Activated T-cell treated with anti-CD3 and anti-CD28 coated beads for 4 hours (primary cell): Measurements from ENCODE around the gene SIGLEC11.
"Not testable (repeated sequence)": the region's sequence is repeated elsewhere in the genome, so short reads cannot be mapped to it uniquely, and the experiment has no call there.

Source experiments
- DNase-seq: peaks from one replicate; pipeline ENCODE4 v3.0.0-alpha.2; 2020

SIGLEC11 gene

DNA sequence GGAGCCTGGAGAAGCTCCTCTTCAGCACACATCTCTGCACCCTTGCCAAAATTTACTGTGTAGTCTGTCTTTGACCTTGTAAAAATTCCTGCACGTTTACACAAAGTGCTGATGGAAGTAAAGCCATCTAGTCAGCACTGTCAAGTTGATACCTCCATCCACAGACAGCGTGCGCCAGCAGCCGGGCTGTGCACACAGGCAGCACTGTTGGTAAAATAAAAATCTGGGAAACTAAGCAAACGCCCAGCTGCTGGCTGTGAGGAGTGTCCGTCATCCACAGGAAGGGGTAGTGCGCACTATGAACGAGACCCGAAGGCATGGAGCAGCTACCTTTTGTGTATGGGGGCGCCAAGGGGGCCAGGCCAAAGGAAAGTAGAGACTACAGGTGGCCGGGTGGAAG lies 17.4 kb upstream of the SIGLEC11 start:
- no peak for DNase-seq

GRCh38 chr19:49977881-49978280 lies 16.9 kb upstream of the SIGLEC11 start:
- DNase-seq = no peak

DNA sequence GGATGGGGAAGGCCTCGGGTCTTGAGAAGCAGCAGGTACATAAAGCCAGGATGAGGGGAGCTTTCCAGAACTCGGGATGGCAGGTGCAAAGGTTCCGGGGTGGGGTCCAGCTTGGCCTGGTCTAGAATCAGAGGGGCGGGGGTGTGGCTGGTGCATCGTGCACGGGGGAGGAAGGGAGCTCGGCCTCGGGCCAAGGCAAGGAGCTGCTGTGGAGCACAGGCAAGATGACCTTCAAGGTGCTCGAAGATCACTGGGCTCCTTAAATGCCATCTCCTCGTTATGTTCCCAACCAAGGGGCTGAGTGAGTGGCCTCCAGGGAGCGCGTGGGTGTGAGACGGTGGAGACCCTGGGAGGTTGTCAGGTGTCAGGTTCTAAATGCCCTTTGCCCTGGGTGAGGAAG lies 16.1 kb upstream of the SIGLEC11 start:
- no peak for DNase-seq

DNA sequence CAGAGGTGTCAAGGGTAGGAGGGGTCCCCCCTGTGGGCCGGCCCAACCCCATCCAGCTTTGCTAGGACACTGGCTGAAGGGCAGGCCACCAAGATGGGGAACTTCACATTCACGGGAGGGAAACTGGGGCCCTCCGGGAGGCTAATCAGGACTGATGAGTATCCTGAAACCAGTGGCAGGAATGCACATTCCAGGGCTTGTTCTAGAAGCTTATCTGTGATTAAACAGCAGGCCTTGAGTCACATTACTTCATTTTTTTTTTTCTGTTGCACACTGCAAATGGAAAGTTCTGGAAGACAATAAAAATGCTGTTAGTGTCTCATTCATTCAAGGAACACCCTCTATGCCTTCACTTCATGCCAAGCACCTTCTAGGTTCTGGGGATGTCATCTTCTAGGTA lies 15.5 kb upstream of the SIGLEC11 start:
- no peak for DNase-seq

DNA sequence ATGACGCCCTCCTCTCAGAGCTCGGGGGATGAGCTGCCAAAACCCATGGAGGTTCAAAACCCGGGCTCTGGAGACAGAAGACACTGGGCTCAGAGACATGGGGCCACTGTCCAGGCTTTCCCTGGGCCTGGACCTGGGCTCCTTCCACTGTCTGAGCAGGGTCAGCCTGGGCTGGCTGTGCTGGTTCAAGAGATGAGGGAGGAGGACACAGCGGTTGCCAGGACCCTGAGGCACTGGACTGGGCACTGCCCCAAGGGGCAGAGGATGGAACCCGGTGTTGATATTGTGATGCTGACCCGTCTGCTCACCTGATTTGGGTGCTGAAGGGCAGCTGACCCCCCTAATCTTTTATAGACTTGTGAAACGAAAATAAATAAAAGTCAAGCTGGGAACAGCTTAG lies 14.1 kb upstream of the SIGLEC11 start:
- DNase-seq = no peak

DNA sequence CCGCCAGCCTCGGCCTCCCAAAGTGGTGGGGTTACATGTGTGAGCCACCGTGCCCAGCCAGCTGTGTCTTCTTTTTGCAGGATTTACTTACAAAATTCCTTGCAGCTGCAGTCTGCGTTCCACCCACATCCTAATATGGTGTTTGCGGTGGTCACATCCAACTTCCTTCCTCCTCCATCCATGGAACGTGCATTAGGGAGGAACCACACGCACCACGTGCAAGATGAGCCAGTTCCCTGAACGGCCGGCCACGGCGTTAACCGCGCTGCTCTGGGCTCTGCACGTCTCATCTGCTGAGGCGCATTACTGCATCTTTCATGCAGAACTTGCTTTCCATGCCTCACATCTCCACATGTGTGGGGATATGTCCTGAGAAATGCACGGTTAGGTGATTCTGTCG lies 13.0 kb upstream of the SIGLEC11 start:
- DNase-seq = no peak

DNA sequence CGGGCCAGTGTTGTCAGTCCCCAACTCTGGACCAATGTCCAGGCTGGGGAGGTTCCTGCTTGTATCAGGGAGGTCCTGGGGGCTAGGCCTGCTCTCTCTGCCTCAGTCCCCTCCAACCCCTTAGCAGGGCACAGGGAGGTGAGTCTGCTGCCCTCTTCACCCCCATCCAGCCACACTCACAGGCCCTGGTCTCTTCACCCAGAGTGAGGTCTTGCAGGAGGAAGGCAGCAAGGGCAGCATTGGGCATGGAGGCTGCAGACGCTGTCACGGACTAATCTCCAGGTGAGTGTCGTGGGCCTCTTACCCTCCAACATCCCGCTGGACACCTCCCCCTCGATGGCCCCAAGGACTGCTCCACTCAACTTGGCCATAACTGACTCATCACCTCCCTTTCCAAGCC lies 11.9 kb upstream of the SIGLEC11 start:
- DNase-seq = no peak

GRCh38 chr19:49971991-49972411 lies 11.0 kb upstream of the SIGLEC11 start:
- DNase-seq = no peak

- DNase-seq = not testable (repeated sequence)
Observed at GRCh38 chr19:49969355-49969754, 8.4 kb upstream of the SIGLEC11 start.

DNA sequence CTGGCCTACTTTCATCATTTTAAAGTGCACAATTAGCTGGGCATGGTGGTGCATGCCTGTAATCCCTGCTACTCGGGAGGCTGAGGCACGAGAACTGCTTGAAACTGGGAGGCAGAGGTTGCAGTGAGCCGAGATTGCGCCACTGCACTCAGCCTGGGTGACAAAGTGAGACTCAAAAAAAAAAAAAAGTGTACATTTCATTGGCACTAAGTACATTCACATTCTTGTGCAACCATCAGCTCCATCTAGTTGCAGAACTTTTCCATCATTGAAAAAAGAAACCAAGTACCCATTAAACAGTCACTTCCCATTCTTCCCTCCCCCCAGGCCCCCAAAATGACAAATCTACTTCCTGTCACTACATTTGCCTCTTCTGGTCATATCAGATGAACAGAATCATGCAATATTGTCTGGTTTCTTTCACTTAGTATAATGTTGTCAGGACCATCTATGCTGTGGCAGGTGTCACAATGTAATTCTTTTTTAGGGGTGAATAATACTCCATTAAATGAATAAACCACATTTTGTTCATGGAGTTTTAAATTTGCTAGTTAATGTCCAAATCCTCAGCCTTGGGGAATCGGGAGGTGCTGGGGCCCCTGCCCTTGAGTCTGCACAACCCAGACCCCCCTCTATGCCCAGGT lies 7.4 kb upstream of the SIGLEC11 start:
- DNase-seq = no peak

- not testable (repeated sequence) for DNase-seq
Observed at GRCh38 chr19:49959892-49960291, 1.1 kb downstream of the SIGLEC11 start.

- not testable (repeated sequence) for DNase-seq
Observed at GRCh38 chr19:49958596-49958995, 2.4 kb downstream of the SIGLEC11 start.

DNA sequence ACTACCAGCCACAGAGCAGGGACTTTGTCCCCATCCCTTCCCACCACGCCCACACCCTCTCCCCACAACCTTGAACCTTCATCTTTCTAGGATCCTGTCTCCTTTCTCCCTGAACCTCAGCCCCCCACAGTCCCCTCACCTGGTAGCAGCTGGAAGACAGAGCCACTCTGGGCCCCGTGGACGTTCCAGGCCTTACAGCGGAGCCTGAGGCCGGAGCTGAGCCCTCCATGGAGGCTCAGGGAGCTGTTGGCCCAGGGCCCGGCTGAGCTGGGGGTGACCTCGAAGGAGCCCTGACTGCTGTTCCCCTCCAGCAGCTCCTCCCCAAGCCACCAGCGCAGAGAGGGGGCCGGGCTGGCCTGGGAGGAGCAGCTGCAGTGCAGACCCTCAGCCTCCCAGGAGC lies 2.8 kb downstream of the SIGLEC11 start:
- not testable (repeated sequence) for DNase-seq

GRCh38 chr19:49957262-49957915 lies 3.6 kb downstream of the SIGLEC11 start:
- DNase-seq = no peak

DNA sequence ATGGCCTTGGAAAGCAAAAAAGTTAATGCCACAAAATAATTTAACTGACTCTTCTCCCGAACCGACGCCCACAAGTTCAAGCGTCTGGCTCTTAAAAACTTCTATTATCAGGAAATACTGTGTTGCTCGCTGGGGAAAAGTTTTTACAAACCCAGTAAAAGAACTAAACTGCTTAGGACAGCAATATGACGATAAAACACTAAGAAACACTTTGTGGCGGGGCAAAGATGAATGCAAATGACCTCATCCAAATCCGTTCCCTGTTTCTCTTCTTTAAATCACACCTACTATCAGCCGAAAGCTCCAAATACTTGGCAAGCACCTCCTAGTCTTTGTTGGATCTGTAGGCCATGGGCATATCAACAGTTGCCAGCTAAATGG lies 4.9 kb downstream of the SIGLEC11 start:
- DNase-seq = no peak

GRCh38 chr19:49954933-49955332 lies 6.0 kb downstream of the SIGLEC11 start:
- DNase-seq = no peak

GRCh38 chr19:49954092-49954829 lies 6.7 kb downstream of the SIGLEC11 start:
- no peak for DNase-seq

DNA sequence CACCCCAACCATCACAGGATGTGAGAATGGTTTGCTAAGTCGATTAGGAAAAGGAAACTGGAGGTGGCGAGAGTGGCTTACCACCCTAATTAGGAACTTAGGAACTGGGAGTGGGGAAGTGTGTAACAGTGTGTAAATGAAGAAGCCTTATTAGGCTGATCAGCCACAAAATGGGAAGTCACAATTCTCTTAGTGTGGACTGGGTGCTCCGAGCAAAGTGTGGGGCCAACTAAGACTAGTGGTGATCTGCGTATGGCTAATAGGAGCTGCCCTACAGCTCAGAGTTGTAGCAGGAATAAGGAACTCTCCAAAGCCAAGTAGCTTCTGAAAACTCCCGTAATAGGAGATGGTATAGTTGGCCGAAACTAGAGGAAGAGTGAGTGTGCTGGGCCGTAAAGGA lies 7.6 kb downstream of the SIGLEC11 start:
- no peak for DNase-seq

GRCh38 chr19:49952906-49953305 lies 8.1 kb downstream of the SIGLEC11 start:
- no peak for DNase-seq

GRCh38 chr19:49952479-49952836 lies 8.5 kb downstream of the SIGLEC11 start:
- DNase-seq = no peak

DNA sequence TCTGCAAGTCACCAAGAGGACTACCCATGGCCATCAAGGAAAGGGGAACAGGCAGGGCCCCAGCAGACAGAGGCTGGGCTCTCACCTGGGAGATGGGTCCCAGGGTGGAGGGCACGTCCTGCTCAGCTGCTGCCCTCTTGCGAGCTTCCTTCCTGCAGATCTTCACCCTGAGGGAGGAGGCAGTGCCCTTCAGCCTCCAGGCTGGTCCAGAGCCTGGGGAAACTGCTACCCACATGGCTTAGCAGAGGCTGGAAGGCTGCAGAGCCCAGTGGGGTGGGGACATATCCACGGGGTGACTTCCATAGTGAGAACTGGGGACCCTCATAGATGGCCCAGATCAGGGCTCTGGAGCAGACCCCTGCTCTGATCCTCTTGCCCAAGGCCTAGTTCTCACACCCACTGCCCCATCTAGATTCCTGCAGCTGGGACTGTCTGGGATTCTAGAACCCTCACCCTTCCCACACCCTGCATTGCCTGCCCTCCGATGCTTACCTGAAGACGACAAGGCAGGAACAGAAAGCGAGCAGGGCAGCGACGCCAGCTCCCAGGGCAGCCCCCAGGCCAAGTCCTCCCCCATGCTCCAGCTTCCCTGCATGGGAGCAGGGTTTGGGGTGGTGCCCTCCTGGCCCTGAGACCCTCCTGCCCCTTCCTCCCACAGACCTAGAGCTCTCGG lies 9.0 kb downstream of the SIGLEC11 start:
- DNase-seq = no peak

- DNase-seq = no peak
Observed at GRCh38 chr19:49950956-49951526, 9.9 kb downstream of the SIGLEC11 start.

GRCh38 chr19:49950590-49950948 lies 10.4 kb downstream of the SIGLEC11 start:
- DNase-seq = no peak
